Measurements from ENCODE around the gene CDH3. TPM values are rescaled to one million over a fixed set of nuclear protein-coding genes. Genes with fewer than 3 reads are reported as not detected.

The CDH3 gene
- polyA plus RNA-seq, 3 donors = 62.2 to 67.6 (median 64.9) TPM

DNA sequence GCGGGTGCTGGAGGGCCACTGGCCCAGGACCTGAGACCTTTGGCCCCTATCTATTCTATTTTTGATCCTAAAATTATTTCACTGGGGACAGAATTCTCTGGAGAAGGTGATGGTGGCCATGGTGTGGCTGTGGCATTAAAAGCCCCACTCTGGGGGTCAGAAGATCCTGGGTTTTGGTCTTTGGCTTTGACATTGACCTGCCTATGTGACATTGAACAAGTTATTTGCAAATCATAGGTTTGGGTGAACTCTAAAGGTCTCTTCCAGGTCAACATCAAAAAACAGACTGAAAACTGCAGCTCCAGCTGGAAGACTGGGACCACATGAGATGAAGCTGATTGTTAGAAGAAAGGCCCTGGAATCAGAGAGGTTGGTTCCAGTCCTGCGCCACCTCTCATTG is 89.7 kb downstream of the CDH3 start:
- DNase-seq = no peak

DNA sequence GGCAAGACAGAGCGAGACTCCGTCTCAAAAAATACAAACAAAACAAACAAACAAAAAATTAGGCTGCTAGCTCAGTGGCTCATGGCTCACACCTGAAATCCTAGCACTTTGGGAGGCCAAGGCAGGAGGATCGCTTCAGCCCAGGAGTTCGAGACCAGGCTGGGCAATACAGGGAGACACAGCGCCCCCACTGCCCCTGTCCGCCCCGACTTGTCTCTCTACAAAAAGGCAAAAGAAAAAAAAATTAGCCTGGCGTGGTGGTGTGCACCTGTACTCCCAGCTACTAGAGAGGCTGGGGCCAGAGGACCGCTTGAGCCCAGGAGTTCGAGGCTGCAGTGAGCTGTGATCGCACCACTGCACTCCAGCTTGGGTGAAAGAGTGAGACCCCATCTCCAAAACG is 91.5 kb downstream of the CDH3 start:
- DNase-seq = no peak

DNA sequence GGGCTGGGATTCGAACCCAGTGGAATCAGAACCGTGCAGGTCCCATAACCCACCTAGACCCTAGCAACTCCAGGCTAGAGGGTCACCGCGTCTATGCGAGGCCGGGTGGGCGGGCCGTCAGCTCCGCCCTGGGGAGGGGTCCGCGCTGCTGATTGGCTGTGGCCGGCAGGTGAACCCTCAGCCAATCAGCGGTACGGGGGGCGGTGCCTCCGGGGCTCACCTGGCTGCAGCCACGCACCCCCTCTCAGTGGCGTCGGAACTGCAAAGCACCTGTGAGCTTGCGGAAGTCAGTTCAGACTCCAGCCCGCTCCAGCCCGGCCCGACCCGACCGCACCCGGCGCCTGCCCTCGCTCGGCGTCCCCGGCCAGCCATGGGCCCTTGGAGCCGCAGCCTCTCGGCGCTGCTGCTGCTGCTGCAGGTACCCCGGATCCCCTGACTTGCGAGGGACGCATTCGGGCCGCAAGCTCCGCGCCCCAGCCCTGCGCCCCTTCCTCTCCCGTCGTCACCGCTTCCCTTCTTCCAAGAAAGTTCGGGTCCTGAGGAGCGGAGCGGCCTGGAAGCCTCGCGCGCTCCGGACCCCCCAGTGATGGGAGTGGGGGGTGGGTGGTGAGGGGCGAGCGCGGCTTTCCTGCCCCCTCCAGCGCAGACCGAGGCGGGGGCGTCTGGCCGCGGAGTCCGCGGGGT is 92.1 kb downstream of the CDH3 start, which contains the start of gene CDH1:
Gene CDH1, plus strand, starts transcription at position 247 of the 684 bp plus-strand sequence. Its CDS starts 124 bp downstream, at position 371.
- DNase-seq = no peak

DNA sequence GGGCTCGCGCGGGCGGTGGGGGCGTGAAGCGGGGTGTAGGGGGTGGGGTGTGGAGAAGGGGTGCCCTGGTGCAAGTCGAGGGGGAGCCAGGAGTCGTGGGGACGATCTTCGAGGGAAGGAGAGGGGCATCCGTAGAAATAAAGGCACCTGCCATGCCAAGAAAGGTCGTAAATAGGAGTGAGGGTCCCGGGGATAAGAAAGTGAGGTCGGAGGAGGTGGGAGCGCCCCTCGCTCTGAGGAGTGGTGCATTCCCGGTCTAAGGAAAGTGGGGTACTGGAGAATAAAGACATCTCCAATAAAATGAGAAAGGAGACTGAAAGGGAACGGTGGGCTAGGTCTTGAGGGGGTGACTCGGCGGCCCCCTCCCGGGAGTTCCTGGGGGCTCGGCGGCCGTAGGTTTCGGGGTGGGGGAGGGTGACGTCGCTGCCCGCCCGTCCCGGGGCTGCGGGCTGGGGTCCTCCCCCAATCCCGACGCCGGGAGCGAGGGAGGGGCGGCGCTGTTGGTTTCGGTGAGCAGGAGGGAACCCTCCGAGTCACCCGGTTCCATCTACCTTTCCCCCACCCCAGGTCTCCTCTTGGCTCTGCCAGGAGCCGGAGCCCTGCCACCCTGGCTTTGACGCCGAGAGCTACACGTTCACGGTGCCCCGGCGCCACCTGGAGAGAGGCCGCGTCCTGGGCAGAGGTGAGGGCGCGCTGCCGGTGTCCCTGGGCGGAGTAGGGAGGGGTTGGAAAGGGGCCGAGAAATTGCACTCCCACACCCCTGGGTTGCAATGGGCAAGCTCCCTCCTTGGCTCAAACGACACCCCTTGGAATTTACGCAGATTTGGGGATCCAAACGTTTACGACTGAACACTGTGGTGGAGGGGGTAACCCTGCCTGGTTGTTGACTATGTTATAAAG is 92.9 kb downstream of the CDH3 start:
- DNase-seq = no peak

DNA sequence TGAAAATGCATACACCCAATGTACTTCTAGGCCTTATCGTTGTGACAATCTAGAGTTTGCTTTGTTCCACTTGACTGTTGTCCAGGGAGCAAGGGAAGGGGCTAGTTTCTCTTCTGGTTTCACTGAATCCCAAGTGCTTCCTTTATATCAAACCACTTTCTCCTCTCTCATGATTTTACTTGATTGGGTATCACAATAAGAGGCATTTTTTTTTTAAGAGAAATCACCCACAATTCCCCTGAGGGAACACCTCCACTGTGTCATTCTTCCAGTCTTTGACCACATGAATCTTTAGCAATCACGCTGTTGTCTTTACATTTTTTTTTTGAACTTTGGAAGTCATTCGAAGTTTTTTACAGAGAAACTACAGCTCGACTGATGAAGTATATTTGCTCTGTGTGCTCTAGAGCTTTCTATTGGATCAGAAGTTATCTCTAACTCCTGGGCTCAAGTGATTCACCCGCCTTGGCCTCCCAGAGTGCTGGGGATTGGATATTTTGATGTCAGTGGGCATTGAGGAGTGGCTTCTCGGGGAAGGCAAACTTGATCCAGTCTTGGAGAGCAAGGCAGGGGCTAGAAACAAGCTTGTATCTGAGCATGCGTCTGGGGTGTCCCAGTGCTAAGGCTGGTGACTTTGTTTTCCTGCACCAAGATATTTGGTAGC is 95.0 kb downstream of the CDH3 start:
- no peak for DNase-seq

DNA sequence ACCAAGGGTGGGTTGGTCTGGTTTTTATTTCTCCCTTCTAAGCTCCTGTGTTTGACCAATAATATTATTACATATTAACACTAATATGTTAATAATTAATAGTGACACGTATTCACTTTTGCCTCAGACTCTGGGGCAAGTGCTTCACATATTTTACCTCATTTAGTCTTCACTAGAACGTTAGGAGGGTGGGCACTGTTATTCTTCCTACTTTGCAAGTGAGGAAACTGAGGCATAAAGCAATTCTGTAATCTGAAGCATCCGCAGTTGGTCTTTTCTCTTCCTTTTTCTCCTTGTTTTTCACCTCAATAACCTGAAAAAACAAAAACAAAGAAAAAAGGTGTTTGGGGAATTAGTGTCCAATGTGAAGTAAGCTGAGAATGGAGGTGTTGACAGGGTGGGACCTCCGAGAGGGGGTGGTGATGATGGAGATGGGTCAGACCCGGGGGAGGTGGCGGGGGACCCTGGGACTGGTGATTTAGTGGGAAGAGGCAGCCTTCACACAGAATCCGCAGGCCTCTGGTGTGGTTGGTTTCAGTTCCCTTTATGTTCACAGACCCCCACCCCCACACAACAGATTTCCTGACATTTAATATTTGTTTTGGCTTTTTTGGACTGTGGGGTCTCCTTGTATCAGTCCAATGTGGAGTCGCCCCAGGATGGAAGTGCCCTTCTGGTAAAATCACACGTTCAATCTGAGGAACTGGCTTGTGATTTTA is 95.7 kb downstream of the CDH3 start:
- no peak for DNase-seq

DNA sequence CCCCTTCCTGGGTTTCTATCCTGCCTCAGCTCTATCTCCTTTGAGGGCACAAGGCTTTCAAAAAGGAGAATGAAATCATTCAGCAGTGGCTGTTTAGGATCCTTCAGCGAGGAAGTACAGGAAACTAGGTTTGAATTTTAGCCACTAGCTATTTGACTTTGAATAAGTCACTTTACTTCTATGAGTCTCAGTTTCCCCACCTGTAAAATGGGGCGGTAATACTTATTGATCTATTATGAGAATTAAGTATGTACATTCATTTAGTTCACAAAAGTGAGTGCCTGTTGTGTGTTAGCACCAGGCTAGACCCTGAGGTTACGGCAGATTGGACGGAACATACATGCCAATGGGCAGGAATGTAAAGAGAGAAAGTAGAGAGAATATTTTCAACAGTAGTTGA is 98.6 kb downstream of the CDH3 start:
- no peak for DNase-seq

DNA sequence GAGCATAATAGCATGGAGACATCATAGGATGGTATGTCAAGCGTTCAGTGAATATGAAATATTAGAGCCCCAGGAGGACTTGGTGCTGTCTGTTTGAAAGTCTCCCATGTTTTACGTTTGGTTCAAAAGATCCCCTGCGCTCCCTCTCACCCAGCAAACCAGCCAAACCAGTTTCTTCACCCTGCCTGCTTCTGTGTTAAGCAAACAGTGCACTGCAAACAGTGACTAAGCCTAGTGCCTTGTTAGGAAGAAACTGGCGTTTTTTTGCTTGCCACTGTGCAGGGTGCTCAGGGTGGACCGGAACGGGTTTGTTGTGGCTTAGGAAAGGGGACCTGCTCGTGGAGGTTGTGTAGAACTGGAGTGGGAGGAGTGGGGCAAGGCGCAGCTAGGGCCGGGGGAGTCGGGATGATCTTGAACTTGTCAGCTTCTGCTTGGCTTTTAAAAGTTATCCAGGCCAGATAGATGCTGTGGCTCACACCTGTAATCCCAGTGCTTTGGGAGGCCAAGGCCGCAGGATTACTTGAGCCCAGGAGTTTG is 99.7 kb downstream of the CDH3 start:
- DNase-seq = peak; percentile 64

DNA sequence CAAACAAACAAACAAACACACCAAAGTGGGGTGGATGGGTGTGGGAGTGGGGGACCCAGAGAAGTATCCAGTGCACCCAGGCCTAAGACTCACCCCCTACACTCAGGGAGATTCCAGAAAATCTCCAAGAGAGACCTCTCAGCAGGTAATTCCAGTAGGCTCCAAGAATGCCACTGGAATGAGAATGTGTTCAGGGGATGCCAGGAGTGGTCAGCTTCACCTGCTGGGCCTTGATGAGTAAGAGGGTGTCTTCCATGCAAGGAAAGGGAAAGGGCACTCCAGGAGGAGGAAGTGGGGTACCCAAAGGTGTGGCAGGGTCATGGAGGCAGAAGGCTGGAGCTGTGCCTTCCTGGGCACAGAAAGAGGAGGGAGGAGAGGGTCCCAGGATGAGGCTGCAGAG is 101.8 kb downstream of the CDH3 start:
- no peak for DNase-seq

DNA sequence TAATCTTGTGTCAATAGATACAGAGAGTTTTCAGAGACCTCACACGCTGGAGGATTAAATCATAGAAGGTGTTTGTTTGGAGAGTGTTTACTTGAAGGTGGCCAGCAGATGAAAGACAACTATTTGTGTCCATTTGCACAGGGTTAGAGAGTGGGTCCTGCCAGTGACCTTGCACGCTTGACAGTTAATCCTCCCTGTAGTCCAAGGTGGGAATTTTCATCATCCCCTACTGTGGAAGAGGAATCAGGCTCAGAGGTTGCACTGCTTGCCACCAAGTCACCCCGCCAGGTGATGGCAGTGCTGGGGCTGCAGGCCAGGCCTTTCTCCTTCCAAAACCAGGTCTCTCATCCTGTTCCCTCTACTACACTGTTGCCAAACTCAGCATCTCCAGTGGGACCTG is 104.3 kb downstream of the CDH3 start:
- no peak for DNase-seq

Other genes with a start within 250 kb of the CDH3 start
- gene SMPD3, start 196.8 kb upstream of the CDH3 start, polyA plus RNA-seq (ENCODE audit: insufficient read length in 3 of 3) = 1 to 10 TPM; 1.0 to 2.2 (median 1.5) TPM
- 10 to 100 TPM; 34.6 to 49.1 (median 43.2) TPM for gene ZFP90, start 106.0 kb upstream of the CDH3 start, polyA plus RNA-seq (ENCODE audit: insufficient read length in 3 of 3)
- gene CDH1, start 92.0 kb downstream of the CDH3 start, polyA plus RNA-seq (ENCODE audit: insufficient read length in 3 of 3) = 100 to 1,000 TPM in 1 of 3 donors, 10 to 100 TPM in 2; 87.4 to 116 (median 95.9) TPM
- 1 to 10 TPM; 5.3 to 6.0 (median 5.5) TPM for gene TANGO6, start 198.2 kb downstream of the CDH3 start, polyA plus RNA-seq (ENCODE audit: insufficient read length in 3 of 3)

Measured in renal pelvis (tissue), 4 donors.